ENCODE measurements around the gene RAB7A. TPM values are rescaled to one million over a fixed set of nuclear protein-coding genes. Genes with fewer than 3 reads are reported as not detected.
"Not testable (repeated sequence)": the region's sequence is repeated elsewhere in the genome, so short reads cannot be mapped to it uniquely, and the experiment has no call there.

Gene RAB7A
- total RNA-seq, 1 donor from 2014 or later, result 329 TPM

DNA sequence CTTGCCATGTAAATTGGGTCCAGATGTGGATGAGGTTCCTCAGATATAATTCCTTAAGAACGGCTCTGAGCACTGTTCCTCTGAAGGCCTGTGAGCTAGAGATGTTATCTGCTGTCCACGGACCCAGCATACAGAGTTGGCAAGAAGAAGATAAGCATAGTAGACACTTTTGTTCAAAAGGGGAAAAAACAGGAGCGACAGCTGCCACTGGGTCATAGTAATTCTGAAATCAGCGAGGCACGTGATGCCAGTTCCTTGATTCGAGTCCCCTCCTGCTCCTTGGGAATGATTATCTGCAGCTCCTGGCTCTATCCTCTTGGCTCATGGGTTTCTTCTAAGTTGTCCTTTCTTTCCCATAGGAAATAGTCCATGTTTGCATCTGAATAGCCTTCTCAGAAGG lies 2.5 kb upstream of the RAB7A start:
- no peak overlapping the region for H3K27ac Mint-ChIP-seq
- no peak for DNase-seq (ENCODE audit: low spot score)
- no peak overlapping the region for H3K4me3 Mint-ChIP-seq
- peaks cover 11% of the 10 kb centered on the region for H3K36me3 Mint-ChIP-seq (ENCODE audit: low read depth)
- intact Hi-C loops (cut with micrococcal nuclease), result no loop called here
- H3K27me3 Mint-ChIP-seq (ENCODE audit: insufficient read depth), result peaks cover 3% of the 10 kb centered on the region
- peaks cover 38% of the 10 kb centered on the region for H3K4me1 Mint-ChIP-seq (ENCODE audit: low read depth)
- H3K9me3 Mint-ChIP-seq, result no peaks in the 10 kb centered on the region

DNA sequence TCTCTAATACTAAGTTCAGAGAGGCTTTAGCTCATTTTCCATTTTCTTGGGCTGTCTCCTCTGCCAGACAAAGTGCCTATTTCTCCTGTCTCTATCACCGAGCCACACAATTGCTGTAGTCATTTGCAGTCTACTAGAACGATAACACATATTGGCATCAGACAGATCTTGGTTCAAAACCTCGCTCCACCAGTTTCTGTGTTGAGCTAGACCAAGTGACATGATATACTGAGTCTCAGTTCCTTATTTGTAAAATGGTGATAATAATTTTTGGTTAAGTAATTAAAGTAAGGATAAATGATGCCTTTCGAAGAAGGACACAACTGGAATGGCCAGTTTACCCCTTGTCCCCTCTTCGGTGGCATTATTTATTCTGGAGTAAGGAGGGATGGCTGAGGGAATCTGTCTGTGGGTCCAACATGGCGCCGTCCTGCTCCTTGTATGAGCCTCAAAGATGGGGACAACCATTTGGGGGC lies 398 bp upstream of the RAB7A start:
- peak overlapping the region; percentile 93 for H3K27ac Mint-ChIP-seq
- H3K4me3 Mint-ChIP-seq, result peak overlapping the region; percentile 95
- peaks cover 3% of the 10 kb centered on the region for H3K27me3 Mint-ChIP-seq (ENCODE audit: insufficient read depth)
- intact Hi-C loops (cut with micrococcal nuclease), result loop anchor here (1.0 to 5.0 kb wide), 10 partner anchors 10 to 573 kb away; partner anchors contain the start of genes ACAD9 and EEFSEC
- no peaks in the 10 kb centered on the region for H3K9me3 Mint-ChIP-seq
- peaks cover 13% of the 10 kb centered on the region for H3K36me3 Mint-ChIP-seq (ENCODE audit: low read depth)
- H3K4me1 Mint-ChIP-seq (ENCODE audit: low read depth), result peaks cover 51% of the 10 kb centered on the region
- no peak for DNase-seq (ENCODE audit: low spot score)

DNA sequence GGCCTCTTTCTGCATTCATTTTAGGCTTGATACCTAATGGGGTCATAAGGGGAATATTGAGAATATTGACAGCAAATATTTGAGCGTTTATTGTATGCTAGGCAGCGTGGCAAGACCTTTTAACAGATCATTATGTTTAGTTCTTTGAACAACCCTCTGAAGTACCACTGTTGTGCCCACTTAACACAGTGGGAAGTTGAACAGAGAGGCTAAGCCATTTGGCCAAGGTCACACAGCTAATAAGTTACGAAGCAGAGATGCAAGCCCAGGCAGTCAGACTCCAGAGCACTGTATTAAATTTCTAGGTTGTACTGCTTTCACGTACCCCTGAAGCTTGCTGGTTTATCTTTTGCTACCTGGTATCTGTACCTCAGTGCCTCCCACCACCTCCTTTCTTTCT lies 1.1 kb downstream of the RAB7A start:
- intact Hi-C loops (cut with micrococcal nuclease), result loop anchor here (1.0 to 5.0 kb wide), 3 partner anchors 35 to 575 kb away; partner anchors contain the start of genes EEFSEC and RPN1
- Mint-ChIP-seq H3K27me3 (ENCODE audit: insufficient read depth) (no peaks in the 10 kb centered on the region), H3K4me3 (peak overlapping the region; percentile 99), H3K4me1 (ENCODE audit: low read depth) (peaks cover 62% of the 10 kb centered on the region), H3K9me3 (no peaks in the 10 kb centered on the region), H3K27ac (peak overlapping the region; percentile 92), H3K36me3 (ENCODE audit: low read depth) (peaks cover 16% of the 10 kb centered on the region)
- no peak for DNase-seq (ENCODE audit: low spot score)

DNA sequence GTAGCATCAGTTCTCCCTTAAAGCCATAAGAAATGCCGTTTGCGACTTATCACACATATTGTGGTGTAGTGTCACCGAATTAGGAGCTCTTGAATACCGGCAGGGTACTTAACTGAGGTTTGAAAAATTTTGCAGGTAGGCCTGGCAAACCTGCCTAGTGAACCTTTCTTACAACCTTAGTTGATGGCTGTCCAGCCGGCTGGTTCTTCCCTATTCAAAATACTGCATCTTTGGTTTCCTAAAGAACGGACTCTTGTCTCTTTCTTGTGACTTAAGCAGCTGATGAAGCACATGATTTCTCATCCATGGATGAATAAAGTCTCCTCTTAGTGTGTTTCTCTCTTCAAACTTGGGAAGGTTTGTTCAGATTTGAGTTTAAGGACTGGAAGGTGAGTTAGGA lies 1.5 kb downstream of the RAB7A start:
- Mint-ChIP-seq H3K27ac (peak overlapping the region; percentile 10), H3K9me3 (no peaks in the 10 kb centered on the region), H3K4me1 (ENCODE audit: low read depth) (peaks cover 66% of the 10 kb centered on the region), H3K4me3 (peak overlapping the region; percentile 99), H3K36me3 (ENCODE audit: low read depth) (peaks cover 16% of the 10 kb centered on the region), H3K27me3 (ENCODE audit: insufficient read depth) (no peaks in the 10 kb centered on the region)
- no peak for DNase-seq (ENCODE audit: low spot score)
- intact Hi-C loops (cut with micrococcal nuclease), result loop anchor here (1.0 to 5.0 kb wide), 3 partner anchors 35 to 575 kb away; partner anchors contain the start of genes EEFSEC and RPN1

DNA sequence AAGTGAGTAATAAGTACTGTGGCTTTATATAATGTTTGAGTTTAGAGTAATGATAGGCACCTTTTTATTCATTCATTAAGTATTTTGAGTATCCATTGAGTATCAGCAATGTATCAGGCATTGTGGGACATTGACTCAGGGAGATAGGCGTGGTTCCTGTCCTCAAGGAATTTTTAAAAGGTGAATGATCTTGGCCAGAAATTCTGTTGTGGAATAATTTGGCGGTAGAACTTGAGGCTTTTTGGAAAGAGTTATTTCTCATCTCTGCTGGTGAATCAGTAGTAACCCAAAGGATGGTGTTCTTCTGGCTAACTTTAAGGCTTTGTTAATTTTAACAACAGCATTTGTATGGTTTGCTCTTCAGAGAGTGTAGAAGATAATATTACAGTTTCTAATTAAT lies 2.0 kb downstream of the RAB7A start:
- peak overlapping the region; percentile 99 for H3K4me3 Mint-ChIP-seq
- DNase-seq (ENCODE audit: low spot score), result no peak
- H3K9me3 Mint-ChIP-seq, result no peaks in the 10 kb centered on the region
- intact Hi-C loops (cut with micrococcal nuclease), result loop anchor here (1.0 to 5.0 kb wide), 3 partner anchors 34 to 576 kb away; partner anchors contain the start of genes EEFSEC and RPN1
- peaks cover 71% of the 10 kb centered on the region for H3K4me1 Mint-ChIP-seq (ENCODE audit: low read depth)
- peaks cover 16% of the 10 kb centered on the region for H3K36me3 Mint-ChIP-seq (ENCODE audit: low read depth)
- no peaks in the 10 kb centered on the region for H3K27me3 Mint-ChIP-seq (ENCODE audit: insufficient read depth)
- H3K27ac Mint-ChIP-seq, result peak overlapping the region; percentile 10

DNA sequence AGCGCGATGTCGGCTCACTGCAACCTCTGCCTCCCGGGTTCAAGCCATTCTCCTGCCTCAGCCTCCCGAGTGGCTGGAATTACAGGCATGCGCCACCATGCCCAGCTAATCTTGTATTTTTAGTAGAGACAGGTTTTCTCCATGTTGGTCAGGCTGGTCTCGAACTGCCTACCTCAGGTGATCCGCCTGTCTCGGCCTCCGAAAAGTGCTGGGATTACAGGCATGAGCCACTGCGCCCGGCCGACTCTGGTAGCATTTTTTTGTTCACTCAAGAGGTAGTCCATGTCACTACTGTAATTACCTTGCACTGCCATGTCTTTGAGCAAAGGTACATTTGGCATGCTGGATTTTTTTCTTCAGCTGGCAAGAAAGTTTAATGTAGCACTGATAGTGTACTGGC lies 2.5 kb downstream of the RAB7A start:
- Mint-ChIP-seq H3K4me1 (ENCODE audit: low read depth) (peaks cover 76% of the 10 kb centered on the region), H3K36me3 (ENCODE audit: low read depth) (peaks cover 19% of the 10 kb centered on the region), H3K4me3 (peak overlapping the region; percentile 99)
- intact Hi-C loops (cut with micrococcal nuclease), result loop anchor here (5.0 kb wide), 2 partner anchors 34 to 576 kb away; partner anchors contain the start of gene EEFSEC
- not testable (repeated sequence) for DNase-seq (ENCODE audit: low spot score); H3K27me3 Mint-ChIP-seq (ENCODE audit: insufficient read depth); H3K9me3 Mint-ChIP-seq; H3K27ac Mint-ChIP-seq

DNA sequence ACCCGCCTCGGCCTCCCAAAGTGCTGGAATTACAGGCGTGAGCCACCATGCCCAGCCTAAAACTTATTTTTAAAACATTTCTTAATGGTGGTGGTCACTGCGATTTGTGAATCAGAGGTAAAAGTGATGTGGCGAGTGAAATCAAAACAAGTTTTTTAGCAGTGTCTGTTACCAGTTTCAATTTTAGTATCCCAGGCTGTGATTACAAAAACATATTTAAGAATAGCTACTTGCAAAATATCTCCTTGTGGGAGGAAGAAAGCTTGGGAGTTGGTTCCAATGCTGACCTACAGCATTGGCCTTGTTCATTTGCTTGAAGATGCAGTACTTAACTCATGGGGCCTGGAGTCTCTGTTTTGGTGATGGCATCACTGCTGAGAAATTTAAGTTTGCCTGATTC lies 4.5 kb downstream of the RAB7A start:
- peaks cover 29% of the 10 kb centered on the region for H3K36me3 Mint-ChIP-seq (ENCODE audit: low read depth)
- no peak for DNase-seq (ENCODE audit: low spot score)
- H3K4me1 Mint-ChIP-seq (ENCODE audit: low read depth), result peaks cover 81% of the 10 kb centered on the region
- H3K27ac Mint-ChIP-seq, result peak overlapping the region; percentile 21
- no peaks in the 10 kb centered on the region for H3K27me3 Mint-ChIP-seq (ENCODE audit: insufficient read depth)
- H3K9me3 Mint-ChIP-seq, result no peaks in the 10 kb centered on the region
- H3K4me3 Mint-ChIP-seq, result no peak overlapping the region
- intact Hi-C loops (cut with micrococcal nuclease), result loop anchor here (1.0 kb wide), 3 partner anchors 58 to 74 kb away; no protein-coding TSS in a partner anchor

DNA sequence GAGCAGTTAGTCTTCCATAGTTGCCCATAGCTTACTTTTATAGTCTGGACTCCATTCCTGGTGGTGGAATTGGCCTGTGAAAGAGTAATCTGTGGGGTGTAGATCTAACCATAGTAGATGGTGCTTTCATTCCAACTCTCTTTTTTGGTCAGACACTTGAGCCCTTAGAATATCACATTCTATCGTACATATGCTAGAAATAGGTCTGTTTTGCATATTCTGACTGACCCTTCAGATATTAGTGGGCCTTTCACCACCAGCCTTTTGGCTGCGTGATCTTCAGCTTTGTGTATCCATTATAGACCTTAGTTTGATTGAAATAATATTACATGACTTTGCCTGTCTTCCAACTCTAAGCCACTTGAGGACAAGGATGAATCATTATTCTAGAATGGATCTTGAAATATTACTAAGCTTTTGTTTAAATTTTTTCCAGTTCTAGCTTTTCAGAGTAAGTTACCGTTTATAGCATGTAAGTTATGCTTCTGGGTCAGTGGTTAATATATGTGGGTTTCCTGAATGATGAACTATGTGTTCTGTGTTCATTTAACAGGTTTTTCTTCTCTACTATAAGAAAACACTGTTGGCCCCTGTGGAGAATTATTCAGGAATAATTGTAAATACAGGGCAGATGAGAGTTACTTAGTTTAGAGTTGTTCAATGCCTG lies 8.7 kb downstream of the RAB7A start:
- Mint-ChIP-seq H3K27me3 (ENCODE audit: insufficient read depth) (no peaks in the 10 kb centered on the region), H3K27ac (peak overlapping the region; percentile 14), H3K9me3 (no peaks in the 10 kb centered on the region), H3K36me3 (ENCODE audit: low read depth) (peaks cover 28% of the 10 kb centered on the region), H3K4me3 (no peak overlapping the region), H3K4me1 (ENCODE audit: low read depth) (peaks cover 62% of the 10 kb centered on the region)
- DNase-seq (ENCODE audit: low spot score), result no peak
- intact Hi-C loops (cut with micrococcal nuclease), result loop anchor here (2.0 kb wide), 1 partner anchor 20 kb away; no protein-coding TSS in a partner anchor

DNA sequence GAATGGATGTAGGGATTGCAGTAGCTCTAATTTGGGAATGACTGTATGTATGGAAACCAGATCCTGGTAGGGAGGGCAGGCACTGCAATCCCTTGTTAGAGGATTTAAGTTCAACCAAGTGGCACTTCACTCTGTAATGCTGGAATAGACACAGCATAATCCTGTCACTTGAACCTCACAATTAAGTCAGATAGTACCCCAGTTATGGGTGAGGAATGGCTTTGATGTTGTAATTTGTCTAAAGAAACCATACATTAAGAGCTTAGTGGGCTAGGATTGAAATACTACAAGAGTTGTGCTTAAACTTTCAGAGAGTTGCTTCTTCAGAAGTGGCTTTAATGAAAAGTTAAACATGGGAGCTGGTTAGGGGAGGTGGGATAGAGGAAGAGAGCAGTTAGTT lies 9.3 kb downstream of the RAB7A start:
- DNase-seq (ENCODE audit: low spot score), result no peak
- Mint-ChIP-seq H3K4me3 (no peak overlapping the region), H3K9me3 (no peaks in the 10 kb centered on the region), H3K27ac (peak overlapping the region; percentile 14), H3K4me1 (ENCODE audit: low read depth) (peaks cover 57% of the 10 kb centered on the region), H3K36me3 (ENCODE audit: low read depth) (peaks cover 29% of the 10 kb centered on the region), H3K27me3 (ENCODE audit: insufficient read depth) (no peaks in the 10 kb centered on the region)
- intact Hi-C loops (cut with micrococcal nuclease), result loop anchor here (2.0 kb wide), 1 partner anchor 20 kb away; no protein-coding TSS in a partner anchor

DNA sequence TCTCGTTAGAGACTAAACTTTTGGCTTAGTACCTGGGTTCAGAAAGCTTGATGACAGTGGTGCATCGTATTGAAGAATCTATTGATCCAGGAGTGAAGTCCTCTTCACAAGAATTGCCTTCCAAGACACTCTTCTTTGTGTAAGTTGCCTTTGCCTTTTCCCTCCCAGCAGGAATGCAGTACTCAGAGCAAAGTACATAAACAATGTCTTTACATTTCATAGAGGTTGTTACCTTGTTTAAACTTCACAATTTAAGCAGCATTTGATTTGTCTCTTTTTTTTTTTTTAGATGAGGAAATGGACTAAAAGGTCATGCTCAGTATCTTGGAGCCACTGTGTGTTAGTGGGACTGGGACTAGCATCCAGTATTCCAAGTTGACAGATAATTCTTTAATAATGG lies 9.9 kb downstream of the RAB7A start:
- Mint-ChIP-seq H3K27ac (no peak overlapping the region), H3K4me1 (ENCODE audit: low read depth) (peaks cover 55% of the 10 kb centered on the region), H3K4me3 (no peak overlapping the region), H3K36me3 (ENCODE audit: low read depth) (peaks cover 28% of the 10 kb centered on the region), H3K27me3 (ENCODE audit: insufficient read depth) (no peaks in the 10 kb centered on the region), H3K9me3 (no peaks in the 10 kb centered on the region)
- no peak for DNase-seq (ENCODE audit: low spot score)
- intact Hi-C loops (cut with micrococcal nuclease), result loop anchor here (2.0 kb wide), 1 partner anchor 19 kb away; no protein-coding TSS in a partner anchor

DNA sequence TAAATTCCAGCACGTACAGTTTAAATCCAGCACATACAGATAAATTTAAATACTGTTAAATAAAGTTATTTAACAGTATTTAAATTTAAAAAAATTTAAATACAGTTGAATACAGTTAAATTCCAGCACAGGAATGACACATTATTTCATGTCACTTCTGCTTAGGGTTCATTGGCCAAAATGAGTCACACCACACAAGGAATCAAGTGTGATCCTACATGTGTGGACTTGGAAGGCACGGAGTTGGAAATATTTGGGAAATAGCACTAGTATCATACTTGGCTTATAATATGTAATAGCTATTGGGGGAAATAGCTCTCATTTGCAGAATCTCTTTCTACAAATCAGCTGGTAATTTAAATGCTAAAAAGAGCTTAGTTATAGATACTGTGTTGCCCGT lies 10.6 kb downstream of the RAB7A start:
- Mint-ChIP-seq H3K27me3 (ENCODE audit: insufficient read depth) (no peaks in the 10 kb centered on the region), H3K36me3 (ENCODE audit: low read depth) (peaks cover 31% of the 10 kb centered on the region), H3K4me1 (ENCODE audit: low read depth) (peaks cover 48% of the 10 kb centered on the region), H3K4me3 (no peak overlapping the region), H3K27ac (no peak overlapping the region), H3K9me3 (no peaks in the 10 kb centered on the region)
- no peak for DNase-seq (ENCODE audit: low spot score)
- intact Hi-C loops (cut with micrococcal nuclease), result no loop called here

DNA sequence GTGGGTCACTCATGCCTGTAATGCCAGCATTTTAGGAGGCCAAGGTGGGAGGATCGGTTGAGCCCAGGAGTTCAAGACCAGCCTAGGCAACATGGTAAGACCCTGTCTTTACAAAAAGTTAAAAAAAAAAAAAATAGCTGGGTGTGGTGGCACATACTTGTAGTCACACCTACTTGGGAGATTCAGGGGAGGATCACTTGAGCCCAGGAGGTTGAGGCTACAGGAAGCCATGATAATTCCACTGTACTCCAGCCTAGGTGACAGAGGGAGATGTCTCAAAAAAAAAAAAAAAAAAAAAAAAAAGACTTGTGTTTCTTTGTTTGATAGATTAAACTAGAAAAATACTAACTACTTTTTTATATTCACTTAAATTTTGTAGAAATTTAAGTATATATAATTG lies 14.6 kb downstream of the RAB7A start:
- Mint-ChIP-seq H3K27me3 (ENCODE audit: insufficient read depth) (no peaks in the 10 kb centered on the region), H3K36me3 (ENCODE audit: low read depth) (peaks cover 28% of the 10 kb centered on the region), H3K27ac (no peak overlapping the region), H3K9me3 (peaks cover 4% of the 10 kb centered on the region), H3K4me1 (ENCODE audit: low read depth) (peaks cover 16% of the 10 kb centered on the region), H3K4me3 (no peak overlapping the region)
- no peak for DNase-seq (ENCODE audit: low spot score)
- intact Hi-C loops (cut with micrococcal nuclease), result no loop called here

DNA sequence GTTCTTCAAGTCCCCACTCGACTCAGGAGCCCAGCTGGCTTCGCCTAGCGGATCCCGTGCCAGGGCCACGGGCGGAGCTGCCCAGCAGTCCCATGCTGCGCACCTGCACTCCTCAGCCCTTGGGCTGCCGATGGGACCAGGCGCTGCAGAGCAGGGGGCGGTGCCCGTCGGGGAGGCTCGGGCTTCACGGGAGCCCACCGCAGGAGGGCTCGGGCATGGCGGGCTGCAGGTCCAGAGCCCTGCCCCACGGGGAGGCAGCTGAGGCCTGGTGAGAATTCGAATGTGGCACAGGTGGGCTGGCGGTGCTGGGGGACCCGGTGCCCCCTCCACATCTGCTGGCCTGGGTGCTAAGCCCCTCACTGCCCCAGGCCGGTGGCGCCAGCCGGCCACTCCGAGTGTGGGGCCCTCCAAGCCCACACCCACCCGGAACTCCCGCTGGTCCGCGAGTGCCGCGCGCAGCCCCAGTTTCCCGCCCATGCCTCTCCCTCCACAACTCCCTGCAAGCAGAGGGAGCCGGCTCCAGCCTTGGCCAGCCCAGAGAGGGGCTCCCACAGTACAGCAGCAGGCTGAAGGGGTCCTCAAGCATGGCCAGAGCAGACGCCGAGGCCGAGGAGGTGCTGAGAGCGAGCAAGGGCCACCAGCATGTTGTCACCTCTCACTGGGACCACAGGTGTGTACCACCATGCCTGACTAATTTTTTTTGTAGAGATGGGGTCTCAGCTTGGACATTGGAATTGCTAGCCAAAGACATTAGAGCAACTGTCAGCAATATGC lies 17.0 kb downstream of the RAB7A start:
- H3K4me1 Mint-ChIP-seq (ENCODE audit: low read depth), result peaks cover 11% of the 10 kb centered on the region
- H3K4me3 Mint-ChIP-seq, result no peak overlapping the region
- no peak overlapping the region for H3K27ac Mint-ChIP-seq
- peaks cover 4% of the 10 kb centered on the region for H3K9me3 Mint-ChIP-seq
- intact Hi-C loops (cut with micrococcal nuclease), result no loop called here
- DNase-seq (ENCODE audit: low spot score), result no peak
- H3K27me3 Mint-ChIP-seq (ENCODE audit: insufficient read depth), result no peaks in the 10 kb centered on the region
- H3K36me3 Mint-ChIP-seq (ENCODE audit: low read depth), result peaks cover 26% of the 10 kb centered on the region

Measured in activated T-helper 1 cell treated with anti-CD3 and anti-CD28 coated beads, Interleukin-12 subunit alpha, Interleukin-12 subunit beta, Interleukin-2, Interleukin-4 antibody, amounts not matched to agents 30 ng/mL and 10 ng/mL and 1 ng/mL, durations not matched to agents 14 hours and 24 hours and 36 hours (primary cell).